WTC11 (cell line): Measurements from ENCODE around the gene TMEM239. TPM values are rescaled to one million over a fixed set of nuclear protein-coding genes. Genes with fewer than 3 reads are reported as not detected.

Experiments used
- ATAC-seq: fragments of 200-7000 bp; cut with Tn5 transposase; 2 replicates; pipeline ENCODE4 v1.10.0; 2021; ENCODE audit warnings: mild to moderate bottlenecking, moderate library complexity
- CTCF ChIA-PET: fragments of 300-600 bp; sonication (Branson Sonifier 250); formaldehyde crosslinking; loops from one replicate; lab custom pipeline; 2021; ENCODE audit warnings: antibody characterized with exemption; lab: Charles Lee
- POLR2A ChIA-PET: fragments of 350-600 bp; sonication (Branson Sonifier 250); formaldehyde crosslinking; loops from one replicate; lab custom pipeline; 2021; ENCODE audit warnings: antibody characterized with exemption; lab: Charles Lee
- DNase-seq: peaks from one replicate; pipeline ENCODE4 v3.0.0; 2021; ENCODE audit warnings: low spot score
- H3K27ac Mint-ChIP-seq: 2 replicates; pipeline ENCODE4 v1.8.0; 2021; ENCODE audit warnings: mixed read lengths
- H3K27me3 Mint-ChIP-seq: 2 replicates; pipeline ENCODE4 v1.8.0; 2021; ENCODE audit warnings: low read depth, mild to moderate bottlenecking, moderate library complexity, mixed read lengths
- H3K36me3 Mint-ChIP-seq: 2 replicates; pipeline ENCODE4 v1.8.0; 2021; ENCODE audit warnings: mixed read lengths
- H3K4me1 Mint-ChIP-seq: 2 replicates; pipeline ENCODE4 v1.8.0; 2022; ENCODE audit warnings: mixed read lengths
- H3K4me3 Mint-ChIP-seq: 2 replicates; pipeline ENCODE4 v1.8.0; 2021; ENCODE audit warnings: mild to moderate bottlenecking, moderate library complexity, mixed read lengths
- H3K9me3 Mint-ChIP-seq: 2 replicates; pipeline ENCODE4 v1.8.0; 2021; ENCODE audit warnings: mixed read lengths
- ARID4B ChIP-seq: sonication (generic); formaldehyde crosslinking; IDR thresholded peaks from 2 replicates; pipeline ENCODE4 v1.8.0; 2023; ENCODE audit warnings: missing genetic modification reagents, mild to moderate bottlenecking, borderline replicate concordance
- ELF4 ChIP-seq: sonication (generic); formaldehyde crosslinking; IDR thresholded peaks from 2 replicates; pipeline ENCODE4 v1.8.1; 2022; ENCODE audit warnings: low read depth, mild to moderate bottlenecking, moderate library complexity, missing genetic modification reagents
- ETV6 ChIP-seq: sonication (generic); formaldehyde crosslinking; IDR thresholded peaks from 2 replicates; pipeline ENCODE4 v1.8.1; 2022; ENCODE audit warnings: mild to moderate bottlenecking, missing genetic modification reagents
- FOXK1 ChIP-seq: sonication (generic); formaldehyde crosslinking; IDR thresholded peaks from 2 replicates; pipeline ENCODE4 v1.8.0; 2022; ENCODE audit warnings: mild to moderate bottlenecking, moderate library complexity, missing genetic modification reagents
- GTF2I ChIP-seq: fragments of 250-450 bp; sonication (Bioruptor Pico); conservative IDR thresholded peaks from 2 replicates; pipeline ENCODE4 v1.4.0; 2021; ENCODE audit warnings: mild to moderate bottlenecking
- IRF1 ChIP-seq: sonication (generic); formaldehyde crosslinking; IDR thresholded peaks from 2 replicates; pipeline ENCODE4 v1.8.0; 2023; ENCODE audit warnings: missing genetic modification reagents
- MLX ChIP-seq: sonication (generic); formaldehyde crosslinking; IDR thresholded peaks from 2 replicates; pipeline ENCODE4 v1.8.1; 2023; ENCODE audit warnings: mild to moderate bottlenecking, missing genetic modification reagents, moderate library complexity
- MXD4 ChIP-seq: fragments of 250-450 bp; sonication (Bioruptor Pico); IDR thresholded peaks from 2 replicates; pipeline ENCODE4 v1.8.0; 2021; ENCODE audit warnings: mild to moderate bottlenecking, moderate library complexity, borderline replicate concordance
- MYBL2 ChIP-seq: sonication (generic); formaldehyde crosslinking; IDR thresholded peaks from 2 replicates; pipeline ENCODE4 v1.8.1; 2023; ENCODE audit warnings: mild to moderate bottlenecking, moderate library complexity, missing genetic modification reagents
- NFATC4 ChIP-seq: fragments of 250-450 bp; sonication (Bioruptor Pico); IDR thresholded peaks from 2 replicates; pipeline ENCODE4 v1.9.0; 2021; ENCODE audit warnings: mild to moderate bottlenecking
- NFYB ChIP-seq: sonication (generic); formaldehyde crosslinking; conservative IDR thresholded peaks from 2 replicates; pipeline ENCODE4 v1.8.0; 2022; ENCODE audit warnings: low read depth, missing genetic modification reagents
- SMAD4 ChIP-seq: sonication (generic); formaldehyde crosslinking; IDR thresholded peaks from 2 replicates; pipeline ENCODE4 v1.8.0; 2022; ENCODE audit warnings: mild to moderate bottlenecking, missing genetic modification reagents
- TEAD1 ChIP-seq: sonication (generic); formaldehyde crosslinking; IDR thresholded peaks from 2 replicates; pipeline ENCODE4 v1.8.0; 2022; ENCODE audit warnings: mild to moderate bottlenecking, missing genetic modification reagents
- ZNF416 ChIP-seq: fragments of 250-450 bp; sonication (Bioruptor Pico); IDR thresholded peaks from 2 replicates; pipeline ENCODE4 v1.9.0; 2021; ENCODE audit warnings: mild to moderate bottlenecking, inconsistent platforms
- ZNF671 ChIP-seq: fragments of 250-450 bp; sonication (Bioruptor Pico); IDR thresholded peaks from 2 replicates; pipeline ENCODE4 v1.8.0; 2021; ENCODE audit warnings: mild to moderate bottlenecking
- total RNA-seq: library from RNA; stranded (reverse); gene quantifications from 3 replicates; pipeline ENCODE4 v1.2.3, GENCODE V29; 2021
- TF ChIP-seq, protein P1 (sequence below): sonication (generic); formaldehyde crosslinking; IDR thresholded peaks from 2 replicates; pipeline ENCODE4 v1.8.0; 2022; ENCODE audit warnings: missing genetic modification reagents
- TF ChIP-seq, protein P2 (sequence below): sonication (generic); formaldehyde crosslinking; IDR thresholded peaks from 2 replicates; pipeline ENCODE4 v1.8.0; 2022; ENCODE audit warnings: mild to moderate bottlenecking, missing genetic modification reagents
- TF ChIP-seq, protein P3 (sequence below): fragments of 250-450 bp; sonication (Bioruptor Pico); conservative IDR thresholded peaks from 2 replicates; pipeline ENCODE4 v1.9.0; 2021; ENCODE audit warnings: mild to moderate bottlenecking
- TF ChIP-seq, protein P4 (sequence below): sonication (generic); formaldehyde crosslinking; IDR thresholded peaks from 2 replicates; pipeline ENCODE4 v1.8.1; 2023; ENCODE audit warnings: mild to moderate bottlenecking, missing genetic modification reagents
- TF ChIP-seq, protein P5 (sequence below): sonication (generic); formaldehyde crosslinking; IDR thresholded peaks from 2 replicates; pipeline ENCODE4 v1.8.1; 2022; ENCODE audit warnings: low read depth, mild to moderate bottlenecking, moderate library complexity, missing genetic modification reagents, borderline replicate concordance

Gene TMEM239
- total RNA-seq, 1 experiment from 2014 or later, result not detected

DNA sequence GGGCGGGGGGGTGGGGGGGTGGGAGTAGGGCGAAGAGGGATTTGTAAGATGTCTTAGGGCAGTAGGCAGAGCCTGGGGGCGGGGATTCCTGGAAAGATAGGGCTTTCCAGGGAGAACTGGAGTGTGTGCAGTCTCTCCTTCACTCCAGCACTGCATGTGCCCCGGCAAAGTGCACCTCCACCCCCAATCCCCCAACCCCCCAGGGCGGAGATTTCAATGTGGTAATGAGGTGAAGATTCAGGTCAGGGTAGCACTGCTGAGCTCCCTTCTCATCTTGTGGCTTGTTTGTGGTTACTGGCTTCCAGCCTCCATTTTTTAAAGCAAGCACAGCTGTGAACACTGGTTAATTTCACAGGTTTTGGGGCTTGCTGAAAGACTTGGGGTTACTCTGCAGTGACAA is 5.9 kb downstream of the TMEM239 start:
- no peak overlapping the region for H3K4me3 Mint-ChIP-seq
- no peak for DNase-seq
- no peaks in the 10 kb centered on the region for H3K36me3 Mint-ChIP-seq
- POLR2A ChIA-PET, result interaction anchor here (1.5 kb wide), 1 partner anchor 12 kb away, joined by 3 read pairs; no protein-coding TSS in a partner anchor
- H3K4me1 Mint-ChIP-seq, result peaks cover 15% of the 10 kb centered on the region
- H3K27me3 Mint-ChIP-seq, result peaks cover 65% of the 10 kb centered on the region
- TF ChIP-seq ARID4B (CRISPR knock-in tag), result no peak
- no peak for TF ChIP-seq GTF2I (CRISPR knock-in tag)
- TF ChIP-seq ZNF671 (CRISPR knock-in tag), result no peak
- no peak for TF ChIP-seq MYBL2 (CRISPR knock-in tag)
- TF ChIP-seq IRF1 (CRISPR knock-in tag), result no peak
- TF ChIP-seq MLX (CRISPR knock-in tag), result no peak
- TF ChIP-seq NFATC4 (CRISPR knock-in tag), result no peak
- TF ChIP-seq NFYB (CRISPR knock-in tag), result no peak
- TF ChIP-seq, all 79 proteins: peak for 0
- Mint-ChIP-seq H3K27ac (no peak overlapping the region), H3K9me3 (no peaks in the 10 kb centered on the region)
- CTCF ChIA-PET, result interaction anchor here (0.7 to 2.6 kb wide), 7 partner anchors 21 to 134 kb away, joined by 3 to 11 read pairs (median 5); partner anchors contain the start of gene CPXM1
- no peak for ATAC-seq

DNA sequence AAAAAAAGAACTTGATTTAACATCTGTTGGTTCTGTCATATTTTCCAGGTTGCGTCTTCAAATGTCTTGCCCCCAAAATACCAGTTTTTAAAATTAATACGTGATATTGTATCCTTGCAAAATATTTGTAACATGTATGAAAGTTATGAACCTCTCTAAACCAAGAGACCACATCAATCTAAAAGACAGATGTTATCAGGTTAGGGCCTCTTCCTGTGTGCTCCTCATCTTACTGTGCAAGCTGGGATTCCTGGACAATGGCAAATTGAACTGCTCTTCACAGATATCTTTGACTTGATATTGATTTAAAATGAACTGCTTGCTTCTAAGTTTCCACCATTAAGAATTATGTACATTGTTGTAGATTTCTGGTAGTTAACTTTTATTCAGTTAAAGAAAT is 9.6 kb downstream of the TMEM239 start:
- ChIA-PET POLR2A (no interaction called here), CTCF (no interaction called here)
- Mint-ChIP-seq H3K9me3 (no peaks in the 10 kb centered on the region), H3K27me3 (peaks cover 59% of the 10 kb centered on the region), H3K36me3 (no peaks in the 10 kb centered on the region), H3K27ac (no peak overlapping the region), H3K4me3 (no peak overlapping the region), H3K4me1 (peaks cover 4% of the 10 kb centered on the region)
- no peak for DNase-seq
- no peak for ATAC-seq
- TF ChIP-seq, protein P1, sequence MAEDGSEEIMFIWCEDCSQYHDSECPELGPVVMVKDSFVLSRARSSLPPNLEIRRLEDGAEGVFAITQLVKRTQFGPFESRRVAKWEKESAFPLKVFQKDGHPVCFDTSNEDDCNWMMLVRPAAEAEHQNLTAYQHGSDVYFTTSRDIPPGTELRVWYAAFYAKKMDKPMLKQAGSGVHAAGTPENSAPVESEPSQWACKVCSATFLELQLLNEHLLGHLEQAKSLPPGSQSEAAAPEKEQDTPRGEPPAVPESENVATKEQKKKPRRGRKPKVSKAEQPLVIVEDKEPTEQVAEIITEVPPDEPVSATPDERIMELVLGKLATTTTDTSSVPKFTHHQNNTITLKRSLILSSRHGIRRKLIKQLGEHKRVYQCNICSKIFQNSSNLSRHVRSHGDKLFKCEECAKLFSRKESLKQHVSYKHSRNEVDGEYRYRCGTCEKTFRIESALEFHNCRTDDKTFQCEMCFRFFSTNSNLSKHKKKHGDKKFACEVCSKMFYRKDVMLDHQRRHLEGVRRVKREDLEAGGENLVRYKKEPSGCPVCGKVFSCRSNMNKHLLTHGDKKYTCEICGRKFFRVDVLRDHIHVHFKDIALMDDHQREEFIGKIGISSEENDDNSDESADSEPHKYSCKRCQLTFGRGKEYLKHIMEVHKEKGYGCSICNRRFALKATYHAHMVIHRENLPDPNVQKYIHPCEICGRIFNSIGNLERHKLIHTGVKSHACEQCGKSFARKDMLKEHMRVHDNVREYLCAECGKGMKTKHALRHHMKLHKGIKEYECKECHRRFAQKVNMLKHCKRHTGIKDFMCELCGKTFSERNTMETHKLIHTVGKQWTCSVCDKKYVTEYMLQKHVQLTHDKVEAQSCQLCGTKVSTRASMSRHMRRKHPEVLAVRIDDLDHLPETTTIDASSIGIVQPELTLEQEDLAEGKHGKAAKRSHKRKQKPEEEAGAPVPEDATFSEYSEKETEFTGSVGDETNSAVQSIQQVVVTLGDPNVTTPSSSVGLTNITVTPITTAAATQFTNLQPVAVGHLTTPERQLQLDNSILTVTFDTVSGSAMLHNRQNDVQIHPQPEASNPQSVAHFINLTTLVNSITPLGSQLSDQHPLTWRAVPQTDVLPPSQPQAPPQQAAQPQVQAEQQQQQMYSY (CRISPR knock-in tag), result no peak
- TF ChIP-seq, protein P2, sequence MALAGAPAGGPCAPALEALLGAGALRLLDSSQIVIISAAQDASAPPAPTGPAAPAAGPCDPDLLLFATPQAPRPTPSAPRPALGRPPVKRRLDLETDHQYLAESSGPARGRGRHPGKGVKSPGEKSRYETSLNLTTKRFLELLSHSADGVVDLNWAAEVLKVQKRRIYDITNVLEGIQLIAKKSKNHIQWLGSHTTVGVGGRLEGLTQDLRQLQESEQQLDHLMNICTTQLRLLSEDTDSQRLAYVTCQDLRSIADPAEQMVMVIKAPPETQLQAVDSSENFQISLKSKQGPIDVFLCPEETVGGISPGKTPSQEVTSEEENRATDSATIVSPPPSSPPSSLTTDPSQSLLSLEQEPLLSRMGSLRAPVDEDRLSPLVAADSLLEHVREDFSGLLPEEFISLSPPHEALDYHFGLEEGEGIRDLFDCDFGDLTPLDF (CRISPR knock-in tag), result no peak
- TF ChIP-seq SMAD4 (CRISPR knock-in tag) (no peak), ELF4 (CRISPR knock-in tag) (no peak), ETV6 (CRISPR knock-in tag) (no peak), TEAD1 (CRISPR knock-in tag) (no peak), NFATC4 (CRISPR knock-in tag) (no peak), FOXK1 (CRISPR knock-in tag) (no peak), ZNF416 (CRISPR knock-in tag) (no peak), MXD4 (no peak)
- TF ChIP-seq, protein P3, sequence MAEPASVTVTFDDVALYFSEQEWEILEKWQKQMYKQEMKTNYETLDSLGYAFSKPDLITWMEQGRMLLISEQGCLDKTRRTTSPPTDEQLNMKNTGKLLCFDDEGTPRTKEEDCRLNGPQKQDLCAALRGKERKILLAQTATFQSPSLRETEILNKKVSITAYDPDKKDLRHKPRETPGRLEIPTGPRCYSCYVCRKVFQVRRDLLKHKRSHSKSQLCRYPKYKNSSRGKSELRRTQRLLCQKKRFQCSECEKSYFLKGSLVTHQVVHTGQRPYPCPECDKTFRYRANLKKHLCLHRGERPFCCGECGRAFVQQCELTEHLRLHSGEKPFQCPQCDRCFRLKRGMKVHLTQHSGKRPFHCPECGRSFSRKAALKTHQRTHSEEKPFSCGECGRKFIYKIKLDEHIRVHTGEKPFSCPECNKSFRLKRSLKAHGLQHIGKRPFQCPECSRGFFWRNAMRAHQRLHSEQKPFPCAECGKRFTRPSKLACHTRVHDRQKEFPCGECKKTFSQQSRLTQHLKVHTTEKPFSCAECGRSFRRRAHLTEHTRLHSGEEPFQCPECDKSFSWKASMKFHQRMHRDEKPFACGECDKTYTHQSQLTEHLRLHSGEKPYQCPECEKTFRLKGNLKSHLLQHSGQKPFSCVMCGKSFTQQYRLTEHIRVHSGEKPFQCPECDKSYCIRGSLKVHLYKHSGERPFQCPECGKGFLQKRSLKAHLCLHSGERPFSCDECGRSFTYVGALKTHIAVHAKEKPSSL (CRISPR knock-in tag), result no peak
- TF ChIP-seq, protein P4, sequence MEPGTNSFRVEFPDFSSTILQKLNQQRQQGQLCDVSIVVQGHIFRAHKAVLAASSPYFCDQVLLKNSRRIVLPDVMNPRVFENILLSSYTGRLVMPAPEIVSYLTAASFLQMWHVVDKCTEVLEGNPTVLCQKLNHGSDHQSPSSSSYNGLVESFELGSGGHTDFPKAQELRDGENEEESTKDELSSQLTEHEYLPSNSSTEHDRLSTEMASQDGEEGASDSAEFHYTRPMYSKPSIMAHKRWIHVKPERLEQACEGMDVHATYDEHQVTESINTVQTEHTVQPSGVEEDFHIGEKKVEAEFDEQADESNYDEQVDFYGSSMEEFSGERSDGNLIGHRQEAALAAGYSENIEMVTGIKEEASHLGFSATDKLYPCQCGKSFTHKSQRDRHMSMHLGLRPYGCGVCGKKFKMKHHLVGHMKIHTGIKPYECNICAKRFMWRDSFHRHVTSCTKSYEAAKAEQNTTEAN, result no peak
- TF ChIP-seq, protein P5, sequence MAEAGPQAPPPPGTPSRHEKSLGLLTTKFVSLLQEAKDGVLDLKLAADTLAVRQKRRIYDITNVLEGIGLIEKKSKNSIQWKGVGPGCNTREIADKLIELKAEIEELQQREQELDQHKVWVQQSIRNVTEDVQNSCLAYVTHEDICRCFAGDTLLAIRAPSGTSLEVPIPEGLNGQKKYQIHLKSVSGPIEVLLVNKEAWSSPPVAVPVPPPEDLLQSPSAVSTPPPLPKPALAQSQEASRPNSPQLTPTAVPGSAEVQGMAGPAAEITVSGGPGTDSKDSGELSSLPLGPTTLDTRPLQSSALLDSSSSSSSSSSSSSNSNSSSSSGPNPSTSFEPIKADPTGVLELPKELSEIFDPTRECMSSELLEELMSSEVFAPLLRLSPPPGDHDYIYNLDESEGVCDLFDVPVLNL (CRISPR knock-in tag), result no peak
